Esophagus squamous epithelium (tissue), 4 donors: ENCODE measurements around the gene ZBTB17.

Experiments used
- CTCF ChIP-seq, 6 experiments: fragments of 450-650 bp in 4 of 6; fragments of 200-600 bp in 2 of 6; sonication (generic) in 2 of 6; IDR thresholded peaks; one replicate each; pipeline ENCODE4 v1.5.1; 2016 to 2019; ENCODE audit warnings: antibody characterized with exemption in 6 of 6, mild to moderate bottlenecking in 4 of 6, moderate library complexity in 4 of 6
- POLR2A ChIP-seq, 4 donors: fragments of 450-650 bp; IDR thresholded peaks; one replicate each; pipeline ENCODE4 v1.6.1; 2017; ENCODE audit warnings: antibody characterized with exemption in 4 of 4, mild to moderate bottlenecking in 4 of 4, moderate library complexity in 3 of 4

DNA sequence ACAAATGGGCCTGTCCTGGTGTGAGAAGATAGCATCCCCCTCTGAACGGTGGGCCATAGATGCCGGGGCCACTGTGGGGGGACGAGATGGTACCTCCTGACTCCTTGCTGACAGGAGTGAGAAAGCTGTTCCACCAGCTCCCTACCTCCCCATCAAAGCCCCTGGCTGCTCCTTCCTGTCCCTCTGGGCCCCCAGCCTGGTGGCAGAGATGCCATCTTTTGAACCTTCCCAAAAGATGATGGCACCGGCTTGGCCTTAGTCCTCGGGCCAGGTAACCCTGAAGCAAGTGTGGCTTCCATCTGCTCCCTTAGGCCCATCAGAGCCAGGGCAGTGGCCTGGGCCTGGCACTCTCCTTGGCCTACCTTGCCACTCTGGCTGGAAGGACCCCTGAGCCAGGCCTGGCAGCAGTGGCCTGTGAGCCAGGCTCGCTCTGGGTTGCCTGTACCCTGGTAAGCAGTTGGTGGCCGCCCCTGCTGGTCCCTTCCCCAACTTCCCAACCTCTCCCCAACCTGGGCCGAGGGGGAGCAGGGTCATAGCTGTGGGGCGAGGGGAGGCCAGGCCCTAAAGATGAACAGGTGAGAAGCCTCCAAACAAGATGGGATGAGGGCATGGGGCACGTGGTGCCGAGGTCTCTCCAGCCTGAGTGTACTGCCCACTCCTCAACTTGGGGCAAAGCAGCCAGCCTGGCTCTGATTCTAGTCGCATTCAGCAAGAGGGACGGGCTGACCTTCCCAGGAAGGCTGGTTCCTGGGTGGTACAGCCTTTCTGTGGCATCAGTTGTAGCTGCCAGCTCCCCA lies 34.7 kb downstream of the ZBTB17 start:
- TF ChIP-seq CTCF (IDR thresholded peaks at IDR 0.05) = no peak
- TF ChIP-seq POLR2A (IDR thresholded peaks at IDR 0.05) = no peak
